GM12878 (cell line): ENCODE data around the gene TMEM14B. TPM values are rescaled to one million over a fixed set of nuclear protein-coding genes. Genes with fewer than 3 reads are reported as not detected.

Experiments
- ATAC-seq: fragments of 200-7000 bp; cut with Tn5 transposase; 3 replicates; pipeline ENCODE4 v1.9.1; 2020; ENCODE audit warnings: mild to moderate bottlenecking, moderate library complexity
- BruUV-seq: library from RNA; stranded (reverse); fragments of 400-500 nt; replicated peaks from 2 replicates; lab custom pipeline; 2021; lab: Mats Ljungman, UMichigan
- CTCF ChIA-PET: fragments of 300-600 bp; sonication (Branson Sonifier 250); formaldehyde crosslinking; extraction: SDS; loops from one replicate; lab custom pipeline; 2021; ENCODE audit warnings: inconsistent platforms; lab: Yijun Ruan, JAX
- POLR2A ChIA-PET: fragments of 350-600 bp; formaldehyde crosslinking; extraction: SDS; loops from one replicate; lab custom pipeline; 2021; ENCODE audit warnings: inconsistent platforms; lab: Charles Lee
- RAD21 ChIA-PET: fragments of 300-600 bp; sonication (Branson Sonifier 250); formaldehyde crosslinking; loops from one replicate; lab custom pipeline; 2023; ENCODE audit warnings: antibody characterized with exemption; ENCODE audit not compliant: unreplicated experiment; lab: Charles Lee
- SMC1A ChIA-PET: fragments of 300-600 bp; sonication (Branson Sonifier 250); formaldehyde crosslinking; loops from one replicate; lab custom pipeline; 2023; ENCODE audit not compliant: unreplicated experiment, uncharacterized antibody; lab: Charles Lee
- DNase-seq: peaks from one replicate; pipeline ENCODE4 v3.0.0-alpha.2; 2011; ENCODE audit warnings: low read depth, low spot score
- FAIRE-seq: peaks from 3 replicates; lab custom pipeline; 2011; peaks lifted over from hg19 to GRCh38; lab: Jason Lieb, UNC
- H2AFZ ChIP-seq: 2 replicates; pipeline ENCODE4 v1.6.0; 2011; ENCODE audit warnings: low read depth, low read length, control low read depth; ENCODE audit not compliant: control insufficient read depth
- H3K27ac ChIP-seq: 2 replicates; pipeline ENCODE4 v1.5.1; 2011; ENCODE audit warnings: control low read depth; ENCODE audit not compliant: control insufficient read depth, insufficient read depth
- H3K27me3 ChIP-seq, 2 experiments: replicated peaks in 1 of 2; 2 replicates each; pipeline versions ENCODE4 v1.6.0 to v1.6.1; 2011; ENCODE audit warnings: low read length in 1 of 2; ENCODE audit not compliant: control insufficient read depth in 2 of 2, insufficient read depth in 2 of 2
- H3K36me3 ChIP-seq, 2 experiments: 2 replicates each; pipeline ENCODE4 v1.5.1; 2011; ENCODE audit warnings: low read length in 1 of 2; ENCODE audit not compliant: control insufficient read depth in 2 of 2, insufficient read depth in 2 of 2
- H3K4me1 ChIP-seq: 2 replicates; pipeline ENCODE4 v1.6.1; 2011; ENCODE audit warnings: mild to moderate bottlenecking, low read length, moderate library complexity, mixed read lengths; ENCODE audit not compliant: control insufficient read depth, insufficient read depth
- H3K4me2 ChIP-seq: 2 replicates; pipeline ENCODE4 v1.6.0; 2011; ENCODE audit warnings: control low read depth; ENCODE audit not compliant: control insufficient read depth, insufficient read depth
- H3K4me3 ChIP-seq: fragments of 200-600 bp; sonication (generic); 2 replicates; pipeline ENCODE4 v1.5.1; 2016
- H3K79me2 ChIP-seq: 2 replicates; pipeline ENCODE4 v1.6.0; 2011; ENCODE audit warnings: low read length; ENCODE audit not compliant: control insufficient read depth, insufficient read depth
- H3K9ac ChIP-seq: 2 replicates; pipeline ENCODE4 v1.8.0; 2011; ENCODE audit warnings: low read length, control low read depth, mixed read lengths; ENCODE audit not compliant: control insufficient read depth, insufficient read depth
- H3K9me3 ChIP-seq: replicated peaks from 3 replicates; pipeline ENCODE4 v1.5.1; 2011; ENCODE audit warnings: mild to moderate bottlenecking, low read length; ENCODE audit not compliant: control insufficient read depth, insufficient read depth
- H4K20me1 ChIP-seq: 2 replicates; pipeline ENCODE4 v1.6.0; 2011; ENCODE audit not compliant: control insufficient read depth, insufficient read depth
- ATF7 ChIP-seq: fragments of 450-650 bp; IDR thresholded peaks from 2 replicates; pipeline ENCODE4 v1.6.1; 2016; ENCODE audit warnings: low read depth, mild to moderate bottlenecking
- CEBPZ ChIP-seq: fragments of 150-350 bp; IDR thresholded peaks from 2 replicates; pipeline ENCODE4 v1.6.1; 2016; ENCODE audit warnings: low read depth, low read length
- EZH2 ChIP-seq: IDR thresholded peaks from 2 replicates; pipeline ENCODE4 v1.6.1; 2012; ENCODE audit warnings: low read depth, mild to moderate bottlenecking, control low read depth, inconsistent platforms, low read length, borderline replicate concordance; ENCODE audit not compliant: control insufficient read depth
- IKZF2 ChIP-seq, 2 experiments: fragments of 450-650 bp; IDR thresholded peaks; 2 replicates each; pipeline ENCODE4 v1.6.1; 2017; ENCODE audit warnings: mild to moderate bottlenecking in 2 of 2, moderate library complexity in 2 of 2
- NRF1 ChIP-seq: conservative IDR thresholded peaks from 2 replicates; pipeline ENCODE4 v1.6.1; 2011; ENCODE audit warnings: mild to moderate bottlenecking, low read depth, low read length, improper control_type of control experiment
- PRDM15 ChIP-seq: fragments of 450-650 bp; formaldehyde crosslinking; IDR thresholded peaks from 2 replicates; pipeline ENCODE4 v1.4.0; 2020; ENCODE audit warnings: mild to moderate bottlenecking, moderate library complexity
- SP1 ChIP-seq: IDR thresholded peaks from one replicate; pipeline ENCODE4 v1.6.1; 2011; ENCODE audit warnings: low read depth, low read length
- WGBS: methylation state at CpG from one replicate; pipeline ENCODE4 v1.1.6; 2016; ENCODE audit warnings: low lambda C conversion rate; ENCODE audit not compliant: insufficient replicate concordance, insufficient coverage; ENCODE audit errors: missing lambda C conversion rate; 5-methylcytosine and 5-hydroxymethylcytosine counted together
- in situ Hi-C: fragments of 300-500 bp; cut with MboI; formaldehyde crosslinking; loops from 9 replicates; pipeline ENCODE4 v1.14.3; 2018; ENCODE audit warnings: mixed read lengths
- intact Hi-C: fragments of 100-400 bp; cut with micrococcal nuclease; formaldehyde crosslinking; loops from one replicate; pipeline ENCODE4 v1.14.2; 2022; ENCODE audit not compliant: unreplicated experiment
- polyA plus RNA-seq, 11 experiments: library from polyadenylated mRNA; depleted of rRNA in 4 of 11; unstranded in 6 of 11; stranded (reverse) in 5 of 11; fragments of >200 nt; fragmentation: Nextera tagmentation in 4 of 11; fragmentation: Illumina TruSeq in 1 of 11; extraction: Ambion mirVana in 4 of 11; extraction: Trizol in 1 of 11; gene quantifications; 1 replicate in 1 of 11; 2 replicates in 10 of 11; pipeline versions ENCODE4 v1.2.1 to v1.2.3, GENCODE V29; 2011 to 2016; ENCODE audit warnings: inconsistent platforms in 2 of 11, missing spikeins in 2 of 11, low read depth in 1 of 11
- total RNA-seq, 4 experiments: library from RNA; depleted of rRNA in 3 of 4; stranded (reverse); fragments of >200 nt in 3 of 4; fragmentation: Illumina TruSeq in 1 of 4; extraction: Trizol in 1 of 4; gene quantifications; 2 replicates each; pipeline versions ENCODE4 v1.2.1 to v1.2.3, GENCODE V29; 2013 to 2021
- TF ChIP-seq, protein P1 (sequence below): IDR thresholded peaks from 2 replicates; pipeline ENCODE4 v1.6.1; 2012; ENCODE audit warnings: mild to moderate bottlenecking, low read depth, low read length
- TF ChIP-seq, protein P2 (sequence below): fragments of 450-650 bp; formaldehyde crosslinking; IDR thresholded peaks from 2 replicates; pipeline ENCODE4 v1.4.0; 2022; ENCODE audit warnings: mild to moderate bottlenecking, moderate library complexity

The TMEM14B gene
- total and polyA plus RNA-seq, 10 of the 15 experiments (the other 5 are each of a cell fraction or from before 2014, with no cell fraction given): 80.5 to 399 (median 136) TPM

DNA sequence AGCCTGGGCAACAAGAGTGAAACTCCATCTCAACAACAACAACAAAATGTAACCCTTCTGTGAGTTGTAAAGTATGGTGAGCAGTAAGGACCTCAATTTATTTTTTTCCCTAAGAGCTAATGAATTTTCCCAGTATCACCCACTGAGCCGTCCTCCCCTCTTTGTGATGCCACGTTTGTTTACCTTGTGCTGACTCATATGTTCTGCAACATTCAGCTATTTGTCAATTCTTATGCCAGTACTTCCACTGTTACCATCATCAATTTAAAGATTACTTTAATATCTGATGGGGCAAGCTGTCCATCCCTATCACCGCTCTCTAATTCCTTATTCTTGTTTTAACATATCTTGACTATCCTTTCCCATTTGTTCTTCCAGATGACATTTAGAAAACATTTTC is 53.2 kb downstream of the TMEM14B start:
- Histone ChIP-seq H3K36me3 (no peaks in the 10 kb centered on the region), H3K4me3 (no peak overlapping the region), H3K27me3 (no peaks in the 10 kb centered on the region), H3K9me3 (no peaks in the 10 kb centered on the region), H3K4me1 (no peaks in the 10 kb centered on the region), H3K4me2 (no peak overlapping the region), H3K79me2 (no peaks in the 10 kb centered on the region), H3K9ac (no peak overlapping the region), H3K27ac (no peak overlapping the region), H2AFZ (no peak overlapping the region), H4K20me1 (no peaks in the 10 kb centered on the region)
- WGBS: 95% methylated on average over 3 of the region's 3 CpGs
- FAIRE-seq (no peak), ATAC-seq (no peak), DNase-seq (no peak)
- ChIA-PET RAD21 (interaction anchor here (0.9 to 3.1 kb wide), 4 partner anchors 81 to 322 kb away, joined by 3 to 22 read pairs (median 4); no protein-coding TSS in a partner anchor), POLR2A (no interaction called here), SMC1A (interaction anchor here (0.9 to 3.2 kb wide), 7 partner anchors 11 to 322 kb away, joined by 3 to 38 read pairs (median 5); no protein-coding TSS in a partner anchor), CTCF (interaction anchor here (0.5 to 12.1 kb wide), 13 partner anchors 9 to 1369 kb away, joined by 3 to 153 read pairs (median 3); partner anchors contain the start of gene PAK1IP1)
- in situ Hi-C loops (loop anchor here (5.0 kb wide), 2 partner anchors 289 to 324 kb away; no protein-coding TSS in a partner anchor), intact Hi-C loops (loop anchor here (1.0 kb wide), 3 partner anchors 107 to 323 kb away; partner anchors contain the start of genes C6orf52 and PAK1IP1)
- BruUV-seq: no TSS peak
- TF ChIP-seq, protein P1, sequence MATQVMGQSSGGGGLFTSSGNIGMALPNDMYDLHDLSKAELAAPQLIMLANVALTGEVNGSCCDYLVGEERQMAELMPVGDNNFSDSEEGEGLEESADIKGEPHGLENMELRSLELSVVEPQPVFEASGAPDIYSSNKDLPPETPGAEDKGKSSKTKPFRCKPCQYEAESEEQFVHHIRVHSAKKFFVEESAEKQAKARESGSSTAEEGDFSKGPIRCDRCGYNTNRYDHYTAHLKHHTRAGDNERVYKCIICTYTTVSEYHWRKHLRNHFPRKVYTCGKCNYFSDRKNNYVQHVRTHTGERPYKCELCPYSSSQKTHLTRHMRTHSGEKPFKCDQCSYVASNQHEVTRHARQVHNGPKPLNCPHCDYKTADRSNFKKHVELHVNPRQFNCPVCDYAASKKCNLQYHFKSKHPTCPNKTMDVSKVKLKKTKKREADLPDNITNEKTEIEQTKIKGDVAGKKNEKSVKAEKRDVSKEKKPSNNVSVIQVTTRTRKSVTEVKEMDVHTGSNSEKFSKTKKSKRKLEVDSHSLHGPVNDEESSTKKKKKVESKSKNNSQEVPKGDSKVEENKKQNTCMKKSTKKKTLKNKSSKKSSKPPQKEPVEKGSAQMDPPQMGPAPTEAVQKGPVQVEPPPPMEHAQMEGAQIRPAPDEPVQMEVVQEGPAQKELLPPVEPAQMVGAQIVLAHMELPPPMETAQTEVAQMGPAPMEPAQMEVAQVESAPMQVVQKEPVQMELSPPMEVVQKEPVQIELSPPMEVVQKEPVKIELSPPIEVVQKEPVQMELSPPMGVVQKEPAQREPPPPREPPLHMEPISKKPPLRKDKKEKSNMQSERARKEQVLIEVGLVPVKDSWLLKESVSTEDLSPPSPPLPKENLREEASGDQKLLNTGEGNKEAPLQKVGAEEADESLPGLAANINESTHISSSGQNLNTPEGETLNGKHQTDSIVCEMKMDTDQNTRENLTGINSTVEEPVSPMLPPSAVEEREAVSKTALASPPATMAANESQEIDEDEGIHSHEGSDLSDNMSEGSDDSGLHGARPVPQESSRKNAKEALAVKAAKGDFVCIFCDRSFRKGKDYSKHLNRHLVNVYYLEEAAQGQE: no peak
- TF ChIP-seq NRF1 (no peak), SP1 (no peak), EZH2 (no peak), PRDM15 (CRISPR knock-in tag) (no peak), CEBPZ (no peak), IKZF2 (IDR thresholded peaks at IDR 0.05) (no peak), ATF7 (no peak)
- TF ChIP-seq, protein P2, sequence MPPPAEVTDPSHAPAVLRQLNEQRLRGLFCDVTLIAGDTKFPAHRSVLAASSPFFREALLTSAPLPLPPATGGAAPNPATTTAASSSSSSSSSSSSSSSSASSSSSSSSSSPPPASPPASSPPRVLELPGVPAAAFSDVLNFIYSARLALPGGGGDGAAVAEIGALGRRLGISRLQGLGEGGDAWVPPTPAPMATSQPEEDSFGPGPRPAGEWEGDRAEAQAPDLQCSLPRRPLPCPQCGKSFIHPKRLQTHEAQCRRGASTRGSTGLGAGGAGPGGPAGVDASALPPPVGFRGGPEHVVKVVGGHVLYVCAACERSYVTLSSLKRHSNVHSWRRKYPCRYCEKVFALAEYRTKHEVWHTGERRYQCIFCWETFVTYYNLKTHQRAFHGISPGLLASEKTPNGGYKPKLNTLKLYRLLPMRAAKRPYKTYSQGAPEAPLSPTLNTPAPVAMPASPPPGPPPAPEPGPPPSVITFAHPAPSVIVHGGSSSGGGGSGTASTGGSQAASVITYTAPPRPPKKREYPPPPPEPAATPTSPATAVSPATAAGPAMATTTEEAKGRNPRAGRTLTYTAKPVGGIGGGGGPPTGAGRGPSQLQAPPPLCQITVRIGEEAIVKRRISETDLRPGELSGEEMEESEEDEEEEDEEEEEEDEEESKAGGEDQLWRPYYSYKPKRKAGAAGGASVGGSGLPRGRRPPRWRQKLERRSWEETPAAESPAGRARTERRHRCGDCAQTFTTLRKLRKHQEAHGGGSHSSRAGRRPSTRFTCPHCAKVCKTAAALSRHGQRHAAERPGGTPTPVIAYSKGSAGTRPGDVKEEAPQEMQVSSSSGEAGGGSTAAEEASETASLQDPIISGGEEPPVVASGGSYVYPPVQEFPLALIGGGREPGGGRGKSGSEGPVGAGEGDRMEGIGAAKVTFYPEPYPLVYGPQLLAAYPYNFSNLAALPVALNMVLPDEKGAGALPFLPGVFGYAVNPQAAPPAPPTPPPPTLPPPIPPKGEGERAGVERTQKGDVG (CRISPR knock-in tag): no peak
